Gastroesophageal sphincter (tissue), 4 donors: Measurements from ENCODE around the gene PTPRG. TPM values are rescaled to one million over a fixed set of nuclear protein-coding genes. Genes with fewer than 3 reads are reported as not detected.

Source experiments
- ATAC-seq: fragments of 150-250 bp; one replicate; pipeline ENCODE4 v1.9.1; 2016; ENCODE audit warnings: mild to moderate bottlenecking, moderate library complexity
- H3K27ac ChIP-seq, 4 donors: fragments of 200-600 bp; sonication (generic) in 3 of 4; 1 replicate in 3 of 4; 2 replicates in 1 of 4; pipeline ENCODE4 v1.5.1; 2016 to 2019
- H3K27me3 ChIP-seq: fragments of 200-600 bp; sonication (generic); one replicate; pipeline ENCODE4 v1.5.1; 2019
- H3K36me3 ChIP-seq, 2 donors: fragments of 200-600 bp; sonication (generic); one replicate each; pipeline ENCODE4 v1.5.1; 2019; ENCODE audit warnings: control low read depth in 1 of 2
- H3K4me1 ChIP-seq, 3 donors: fragments of 200-600 bp; sonication (generic); 1 replicate in 2 of 3; 2 replicates in 1 of 3; pipeline ENCODE4 v1.5.1; 2016 to 2019; ENCODE audit warnings: control low read depth in 2 of 3
- H3K4me3 ChIP-seq, 2 donors: fragments of 200-600 bp; sonication (generic); one replicate each; pipeline ENCODE4 v1.5.1; 2019; ENCODE audit warnings: mild to moderate bottlenecking in 1 of 2, moderate library complexity in 1 of 2
- H3K9me3 ChIP-seq, 3 donors: fragments of 200-600 bp; sonication (generic); one replicate each; pipeline ENCODE4 v1.5.1; 2017 to 2019; ENCODE audit warnings: control low read depth in 2 of 3
- EP300 ChIP-seq: sonication (generic); formaldehyde crosslinking; IDR thresholded peaks from one replicate; pipeline ENCODE4 v1.6.1; 2017; ENCODE audit warnings: antibody characterized with exemption, mild to moderate bottlenecking
- POLR2A ChIP-seq, 2 donors: fragments of 450-650 bp; IDR thresholded peaks; one replicate each; pipeline ENCODE4 v1.6.1; 2017; ENCODE audit warnings: antibody characterized with exemption in 2 of 2, mild to moderate bottlenecking in 2 of 2, moderate library complexity in 1 of 2
- POLR2AphosphoS5 ChIP-seq: sonication (generic); formaldehyde crosslinking; IDR thresholded peaks from one replicate; pipeline ENCODE4 v1.6.1; 2017; ENCODE audit warnings: antibody characterized with exemption
- WGBS, 2 donors: methylation state at CpG; one replicate each; pipeline ENCODE4 v1.1.5; 2018; ENCODE audit warnings: low coverage in 1 of 2; 5-methylcytosine and 5-hydroxymethylcytosine counted together
- total RNA-seq, 4 donors: library from RNA; depleted of rRNA; stranded (reverse); fragments of >200 nt; gene quantifications; one replicate each; pipeline ENCODE4 v1.1.0, GENCODE V29; 2016
- TF ChIP-seq, protein P1 (sequence below), 4 experiments: fragments of 200-600 bp in 2 of 4; fragments of 450-650 bp in 2 of 4; sonication (generic) in 1 of 4; IDR thresholded peaks; one replicate each; pipeline ENCODE4 v1.5.1; 2017 to 2019; ENCODE audit warnings: antibody characterized with exemption in 4 of 4, mild to moderate bottlenecking in 2 of 4, moderate library complexity in 2 of 4

PTPRG gene
- total RNA-seq, 4 donors from 2014 or later: 48.7 to 81.9 (median 52.8) TPM

DNA sequence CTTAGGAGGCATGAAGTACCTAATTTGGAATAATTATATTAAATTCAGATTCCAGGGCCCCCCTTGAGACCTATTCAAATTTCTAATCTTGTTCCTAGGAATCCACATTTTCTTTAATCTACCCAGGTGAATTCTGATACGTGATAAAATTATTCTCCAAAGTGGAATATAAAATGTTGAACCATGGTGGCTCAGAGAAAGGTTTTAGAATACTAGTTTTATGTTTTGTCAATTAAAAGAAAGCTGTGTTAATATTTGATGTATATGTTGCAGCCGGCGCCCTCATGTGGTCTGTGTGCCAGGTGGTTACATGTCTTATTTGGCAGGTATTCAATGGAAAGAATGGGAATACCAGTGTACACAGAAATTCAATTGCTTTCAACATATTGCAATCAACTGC, 490.1 kb downstream of the PTPRG start:
- TF ChIP-seq EP300: no peak
- no peak for TF ChIP-seq POLR2A (IDR thresholded peaks at IDR 0.05)
- TF ChIP-seq, protein P1, sequence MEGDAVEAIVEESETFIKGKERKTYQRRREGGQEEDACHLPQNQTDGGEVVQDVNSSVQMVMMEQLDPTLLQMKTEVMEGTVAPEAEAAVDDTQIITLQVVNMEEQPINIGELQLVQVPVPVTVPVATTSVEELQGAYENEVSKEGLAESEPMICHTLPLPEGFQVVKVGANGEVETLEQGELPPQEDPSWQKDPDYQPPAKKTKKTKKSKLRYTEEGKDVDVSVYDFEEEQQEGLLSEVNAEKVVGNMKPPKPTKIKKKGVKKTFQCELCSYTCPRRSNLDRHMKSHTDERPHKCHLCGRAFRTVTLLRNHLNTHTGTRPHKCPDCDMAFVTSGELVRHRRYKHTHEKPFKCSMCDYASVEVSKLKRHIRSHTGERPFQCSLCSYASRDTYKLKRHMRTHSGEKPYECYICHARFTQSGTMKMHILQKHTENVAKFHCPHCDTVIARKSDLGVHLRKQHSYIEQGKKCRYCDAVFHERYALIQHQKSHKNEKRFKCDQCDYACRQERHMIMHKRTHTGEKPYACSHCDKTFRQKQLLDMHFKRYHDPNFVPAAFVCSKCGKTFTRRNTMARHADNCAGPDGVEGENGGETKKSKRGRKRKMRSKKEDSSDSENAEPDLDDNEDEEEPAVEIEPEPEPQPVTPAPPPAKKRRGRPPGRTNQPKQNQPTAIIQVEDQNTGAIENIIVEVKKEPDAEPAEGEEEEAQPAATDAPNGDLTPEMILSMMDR (IDR thresholded peaks at IDR 0.05): no peak
- no peak for TF ChIP-seq POLR2AphosphoS5
- Histone ChIP-seq H3K36me3 (no peaks in the 10 kb centered on the region), H3K4me1 (no peaks in the 10 kb centered on the region), H3K27ac (no peak overlapping the region), H3K27me3 (no peaks in the 10 kb centered on the region), H3K4me3 (no peak overlapping the region), H3K9me3 (no peaks in the 10 kb centered on the region)
- 81 to 83% methylated on average over 3 of the region's 3 CpGs for WGBS, 2 donors
- no peak for ATAC-seq

- WGBS, 2 donors: 85 to 88% methylated on average over 2 of the region's 2 CpGs
Measured at GRCh38 chr3:62052331-62052730, 491.0 kb downstream of the PTPRG start.

GRCh38 chr3:62056658-62057057, 495.3 kb downstream of the PTPRG start:
- WGBS, 2 donors: 70 to 88% methylated on average over 3 to 5 of the region's 5 CpGs
- Histone ChIP-seq H3K9me3 (no peaks in the 10 kb centered on the region), H3K27me3 (no peaks in the 10 kb centered on the region), H3K4me1 (peaks cover 0 to 8% (median 0%) of the 10 kb centered on the region in 3 donors), H3K27ac (no peak overlapping the region), H3K36me3 (no peaks in the 10 kb centered on the region), H3K4me3 (no peak overlapping the region)
- TF ChIP-seq EP300: no peak
- TF ChIP-seq POLR2AphosphoS5: no peak
- TF ChIP-seq POLR2A (IDR thresholded peaks at IDR 0.05): no peak
- TF ChIP-seq, protein P1 (IDR thresholded peaks at IDR 0.05): no peak
- no peak for ATAC-seq

More at GRCh38 chr3:62052331-62052730, 491.0 kb downstream of the PTPRG start:
- no peak for ATAC-seq
- H3K9me3 ChIP-seq: no peaks in the 10 kb centered on the region
- H3K27me3 ChIP-seq: no peaks in the 10 kb centered on the region
- no peaks in the 10 kb centered on the region for H3K36me3 ChIP-seq
- peaks cover 0 to 4% (median 0%) of the 10 kb centered on the region in 3 donors for H3K4me1 ChIP-seq
- TF ChIP-seq EP300 (no peak), POLR2A (IDR thresholded peaks at IDR 0.05) (no peak), POLR2AphosphoS5 (no peak)
- TF ChIP-seq, protein P1 (IDR thresholded peaks at IDR 0.05): no peak
- no peak overlapping the region for H3K27ac ChIP-seq
- no peak overlapping the region for H3K4me3 ChIP-seq

DNA sequence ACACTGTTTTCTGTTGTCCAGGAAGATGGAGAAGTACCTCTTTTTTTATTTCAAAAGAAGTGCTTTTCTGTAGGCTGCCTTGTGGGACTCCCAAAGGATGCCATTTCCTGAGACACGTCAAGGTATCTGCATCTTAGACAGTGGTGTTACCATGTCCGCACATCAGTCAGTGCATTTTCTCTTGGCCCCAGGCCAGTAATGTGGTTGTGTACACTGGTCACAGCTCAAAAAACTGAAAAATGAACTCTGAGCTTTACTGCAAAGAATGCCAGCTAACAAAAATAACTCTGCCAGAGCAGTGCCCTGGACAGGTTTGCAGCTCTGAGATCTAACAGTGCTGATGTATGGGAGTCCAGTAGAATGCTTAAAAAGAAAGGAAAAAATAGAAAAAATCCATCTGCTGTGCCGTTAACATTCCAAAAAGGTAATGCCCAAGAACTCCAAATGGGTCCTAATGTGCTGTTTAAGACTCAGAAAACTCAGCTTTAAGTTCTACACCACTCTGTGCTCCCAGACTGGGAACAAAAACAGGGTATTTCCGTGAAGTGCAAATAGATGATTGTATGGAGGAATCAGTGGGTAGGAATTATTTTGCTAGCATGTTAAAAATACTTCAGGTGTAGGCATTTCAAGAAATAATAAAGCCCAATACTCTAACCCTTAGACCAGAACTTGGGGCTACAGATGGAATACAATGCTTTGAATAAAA, 496.1 kb downstream of the PTPRG start:
- Histone ChIP-seq H3K4me1 (peaks cover 0 to 8% (median 0%) of the 10 kb centered on the region in 3 donors), H3K27ac (no peak overlapping the region), H3K9me3 (no peaks in the 10 kb centered on the region), H3K27me3 (no peaks in the 10 kb centered on the region), H3K4me3 (no peak overlapping the region), H3K36me3 (no peaks in the 10 kb centered on the region)
- TF ChIP-seq POLR2AphosphoS5 (no peak), POLR2A (IDR thresholded peaks at IDR 0.05) (no peak), EP300 (no peak)
- TF ChIP-seq, protein P1 (IDR thresholded peaks at IDR 0.05): no peak
- 59 to 67% methylated on average over 2 to 4 of the region's 4 CpGs for WGBS, 2 donors
- ATAC-seq: no peak
